ENCODE data around the gene POC1A.

DNA sequence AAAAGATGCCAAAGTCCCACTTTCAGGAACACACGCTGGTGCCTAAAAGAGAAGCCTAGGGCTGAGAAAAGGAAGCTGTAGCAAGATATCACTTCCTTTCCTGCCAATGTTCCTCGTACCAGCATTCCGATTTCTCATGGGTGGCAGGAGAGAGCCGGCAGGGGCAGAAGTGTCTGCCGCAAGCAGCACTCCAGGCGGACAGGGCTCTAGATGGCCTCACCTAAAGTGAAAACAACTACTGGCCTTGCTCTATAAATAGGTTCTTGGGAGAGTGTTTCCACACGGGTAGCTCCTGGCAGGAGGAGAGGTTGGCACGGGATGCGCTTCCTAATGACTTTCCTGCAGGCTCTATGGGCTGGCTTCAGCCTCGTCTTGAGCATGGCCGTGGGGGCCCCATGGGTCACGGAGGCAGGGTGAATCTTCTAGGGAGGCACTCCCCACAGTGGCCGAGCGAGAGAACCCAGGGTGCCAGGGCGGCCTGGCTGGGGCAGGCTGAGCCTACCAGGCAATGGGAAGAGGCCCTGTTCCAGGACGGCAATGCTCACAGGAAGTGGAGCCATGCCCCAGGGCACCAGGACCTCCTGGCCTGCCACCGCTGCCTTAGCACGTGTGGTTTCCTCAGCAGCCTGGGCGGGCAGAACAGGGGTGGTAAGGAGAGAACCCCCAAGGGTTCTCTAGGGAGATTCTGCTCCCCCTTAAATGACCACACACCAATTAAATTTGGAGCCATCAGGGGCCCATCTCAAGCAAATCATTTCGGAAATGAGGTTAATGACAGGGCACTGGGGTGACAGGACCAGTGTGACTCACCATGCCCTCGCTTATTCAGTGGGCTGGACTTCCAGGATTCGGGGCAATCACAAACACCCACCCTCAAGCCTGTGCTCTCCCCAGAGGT is 83.2 kb downstream of the POC1A start:
- TF ChIP-seq, protein P1, sequence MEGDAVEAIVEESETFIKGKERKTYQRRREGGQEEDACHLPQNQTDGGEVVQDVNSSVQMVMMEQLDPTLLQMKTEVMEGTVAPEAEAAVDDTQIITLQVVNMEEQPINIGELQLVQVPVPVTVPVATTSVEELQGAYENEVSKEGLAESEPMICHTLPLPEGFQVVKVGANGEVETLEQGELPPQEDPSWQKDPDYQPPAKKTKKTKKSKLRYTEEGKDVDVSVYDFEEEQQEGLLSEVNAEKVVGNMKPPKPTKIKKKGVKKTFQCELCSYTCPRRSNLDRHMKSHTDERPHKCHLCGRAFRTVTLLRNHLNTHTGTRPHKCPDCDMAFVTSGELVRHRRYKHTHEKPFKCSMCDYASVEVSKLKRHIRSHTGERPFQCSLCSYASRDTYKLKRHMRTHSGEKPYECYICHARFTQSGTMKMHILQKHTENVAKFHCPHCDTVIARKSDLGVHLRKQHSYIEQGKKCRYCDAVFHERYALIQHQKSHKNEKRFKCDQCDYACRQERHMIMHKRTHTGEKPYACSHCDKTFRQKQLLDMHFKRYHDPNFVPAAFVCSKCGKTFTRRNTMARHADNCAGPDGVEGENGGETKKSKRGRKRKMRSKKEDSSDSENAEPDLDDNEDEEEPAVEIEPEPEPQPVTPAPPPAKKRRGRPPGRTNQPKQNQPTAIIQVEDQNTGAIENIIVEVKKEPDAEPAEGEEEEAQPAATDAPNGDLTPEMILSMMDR (IDR thresholded peaks at IDR 0.05; ENCODE audit: poor library complexity, severe bottlenecking) = no peak
- TF ChIP-seq RAD21 (conservative IDR thresholded peaks at IDR 0.05) (no peak), EZH2 (IDR thresholded peaks at IDR 0.05; ENCODE audit: borderline replicate concordance, insufficient read depth, low read length, poor library complexity, severe bottlenecking) (no peak), POLR2AphosphoS5 (IDR thresholded peaks at IDR 0.05) (no peak), MXI1 (conservative IDR thresholded peaks at IDR 0.05; ENCODE audit: poor library complexity, severe bottlenecking) (no peak)
- TF ChIP-seq, protein P2, sequence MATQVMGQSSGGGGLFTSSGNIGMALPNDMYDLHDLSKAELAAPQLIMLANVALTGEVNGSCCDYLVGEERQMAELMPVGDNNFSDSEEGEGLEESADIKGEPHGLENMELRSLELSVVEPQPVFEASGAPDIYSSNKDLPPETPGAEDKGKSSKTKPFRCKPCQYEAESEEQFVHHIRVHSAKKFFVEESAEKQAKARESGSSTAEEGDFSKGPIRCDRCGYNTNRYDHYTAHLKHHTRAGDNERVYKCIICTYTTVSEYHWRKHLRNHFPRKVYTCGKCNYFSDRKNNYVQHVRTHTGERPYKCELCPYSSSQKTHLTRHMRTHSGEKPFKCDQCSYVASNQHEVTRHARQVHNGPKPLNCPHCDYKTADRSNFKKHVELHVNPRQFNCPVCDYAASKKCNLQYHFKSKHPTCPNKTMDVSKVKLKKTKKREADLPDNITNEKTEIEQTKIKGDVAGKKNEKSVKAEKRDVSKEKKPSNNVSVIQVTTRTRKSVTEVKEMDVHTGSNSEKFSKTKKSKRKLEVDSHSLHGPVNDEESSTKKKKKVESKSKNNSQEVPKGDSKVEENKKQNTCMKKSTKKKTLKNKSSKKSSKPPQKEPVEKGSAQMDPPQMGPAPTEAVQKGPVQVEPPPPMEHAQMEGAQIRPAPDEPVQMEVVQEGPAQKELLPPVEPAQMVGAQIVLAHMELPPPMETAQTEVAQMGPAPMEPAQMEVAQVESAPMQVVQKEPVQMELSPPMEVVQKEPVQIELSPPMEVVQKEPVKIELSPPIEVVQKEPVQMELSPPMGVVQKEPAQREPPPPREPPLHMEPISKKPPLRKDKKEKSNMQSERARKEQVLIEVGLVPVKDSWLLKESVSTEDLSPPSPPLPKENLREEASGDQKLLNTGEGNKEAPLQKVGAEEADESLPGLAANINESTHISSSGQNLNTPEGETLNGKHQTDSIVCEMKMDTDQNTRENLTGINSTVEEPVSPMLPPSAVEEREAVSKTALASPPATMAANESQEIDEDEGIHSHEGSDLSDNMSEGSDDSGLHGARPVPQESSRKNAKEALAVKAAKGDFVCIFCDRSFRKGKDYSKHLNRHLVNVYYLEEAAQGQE (IDR thresholded peaks at IDR 0.05; ENCODE audit: borderline replicate concordance) = no peak

Measured in neural cell (in vitro differentiated cells).